Pancreas (tissue), 10 donors: ENCODE data around the gene KIF4A. TPM values are rescaled to one million over a fixed set of nuclear protein-coding genes. Genes with fewer than 3 reads are reported as not detected.
A peak's percentile ranks its signal among the peaks of the same experiment; 100 is the strongest.

Experiments
- ATAC-seq, 4 donors: fragments of 200-7000 bp; cut with Tn5 transposase; one replicate each; pipeline versions ENCODE4 v1.8.0 to v1.9.1; 2020; ENCODE audit warnings: mild to moderate bottlenecking in 4 of 4, moderate library complexity in 4 of 4
- DNase-seq, 6 donors: peaks; one replicate each; pipeline ENCODE4 v3.0.0-alpha.2; 2020
- FAIRE-seq: peaks from 2 replicates; lab custom pipeline; 2012; peaks lifted over from hg19 to GRCh38; lab: Jason Lieb, UNC
- H3K27ac ChIP-seq, 4 donors: fragments of 200-600 bp; sonication (generic); 1 replicate in 3 of 4; 2 replicates in 1 of 4; pipeline versions ENCODE4 v1.5.0 to v1.8.0; 2020
- H3K27me3 ChIP-seq, 4 donors: fragments of 200-600 bp; one replicate each; pipeline ENCODE4 v1.8.0; 2021
- H3K36me3 ChIP-seq, 3 donors: fragments of 200-600 bp; sonication (generic) in 1 of 3; one replicate each; pipeline versions ENCODE4 v1.5.0 to v1.8.0; 2020 to 2021
- H3K4me1 ChIP-seq, 3 donors: fragments of 200-600 bp; one replicate each; pipeline ENCODE4 v1.8.0; 2021
- H3K4me3 ChIP-seq, 4 donors: fragments of 200-600 bp; sonication (generic) in 2 of 4; one replicate each; pipeline versions ENCODE4 v1.5.0 to v1.8.0; 2020 to 2021
- H3K9me3 ChIP-seq, 4 donors: fragments of 200-600 bp; one replicate each; pipeline ENCODE4 v1.8.0; 2021
- WGBS, 2 donors: extraction: QIAGEN DNeasy Blood & Tissue Kit; methylation state at CpG; one replicate each; pipeline ENCODE4 v1.1.7; 2013; 5-methylcytosine and 5-hydroxymethylcytosine counted together
- intact Hi-C, 3 donors: fragments of 100-400 bp; cut with DNase I; formaldehyde crosslinking; loops; one replicate each; pipeline versions ENCODE4 v1.11.1 to v1.14.2; 2022
- polyA plus RNA-seq, 2 donors: library from polyadenylated mRNA; stranded (reverse); fragments of 200-250 nt; gene quantifications; one replicate each; pipeline ENCODE4 v1.2.3, GENCODE V29; 2013
- total RNA-seq, 6 donors: library from RNA; stranded (reverse); fragmentation: NEBNext Ultra II Directional in 4 of 6; extraction: Animal tissue kit (Norgen Biotek cat#: 25700) in 4 of 6; gene quantifications; one replicate each; pipeline versions ENCODE4 v1.2.1 to v1.2.4, GENCODE V29; 2021 to 2023
- TF ChIP-seq, protein P1 (sequence below), 4 donors: fragments of 200-600 bp; sonication (generic) in 3 of 4; IDR thresholded peaks; one replicate each; pipeline versions ENCODE4 v1.5.0 to v1.8.0; 2021; ENCODE audit warnings: antibody characterized with exemption in 4 of 4
- donor health status: healthy with polysubstance abuse.
- donor health status: DM: no; HTN: no; CAD: no; lungs with moderate emphysema.
- donor health status: DM: no; HTN: no; CAD: no.
- donor health status: control.
- donor health status: control.
- donor health status: Bipolar disorder and iron deficiency.
- donor health status: DM: yes; HTN: yes; CAD: no.
- donor health status: DM: no; HTN: no; CAD: no.
- donor health status: DM: no; HTN: no; CAD: no.
- donor health status: DM: yes; HTN: yes; CAD: no.

KIF4A gene
- total and polyA plus RNA-seq, 8 donors, result 0.04 to 0.72 (median 0.12) TPM; not detected in 1

DNA sequence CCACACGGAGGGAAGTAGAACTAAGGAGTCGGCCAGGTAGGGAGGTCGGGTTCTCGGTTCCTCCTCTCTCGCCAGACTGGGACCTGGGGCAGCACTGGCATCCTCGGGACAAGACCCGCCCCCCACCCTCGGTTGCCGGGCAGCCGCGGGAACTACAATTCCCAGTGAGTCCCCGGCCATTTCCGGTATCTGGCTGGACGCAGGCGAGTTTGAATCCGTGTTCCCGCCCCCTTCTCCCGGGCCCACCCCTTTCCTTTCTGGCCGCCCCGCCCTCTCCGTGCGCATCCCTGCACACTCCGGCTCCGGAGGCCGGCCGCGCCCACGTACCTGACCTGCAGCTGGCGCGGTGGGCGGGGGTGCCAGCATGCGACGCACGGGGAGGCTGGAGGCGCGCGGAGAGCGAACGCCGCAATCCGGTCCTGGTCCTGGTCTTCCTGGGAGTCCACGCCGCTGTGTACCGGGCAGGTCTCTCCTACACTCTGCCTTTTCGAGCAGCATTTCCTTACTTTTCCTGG, 144.5 kb downstream of the KIF4A start:
- FAIRE-seq, result no peak

DNA sequence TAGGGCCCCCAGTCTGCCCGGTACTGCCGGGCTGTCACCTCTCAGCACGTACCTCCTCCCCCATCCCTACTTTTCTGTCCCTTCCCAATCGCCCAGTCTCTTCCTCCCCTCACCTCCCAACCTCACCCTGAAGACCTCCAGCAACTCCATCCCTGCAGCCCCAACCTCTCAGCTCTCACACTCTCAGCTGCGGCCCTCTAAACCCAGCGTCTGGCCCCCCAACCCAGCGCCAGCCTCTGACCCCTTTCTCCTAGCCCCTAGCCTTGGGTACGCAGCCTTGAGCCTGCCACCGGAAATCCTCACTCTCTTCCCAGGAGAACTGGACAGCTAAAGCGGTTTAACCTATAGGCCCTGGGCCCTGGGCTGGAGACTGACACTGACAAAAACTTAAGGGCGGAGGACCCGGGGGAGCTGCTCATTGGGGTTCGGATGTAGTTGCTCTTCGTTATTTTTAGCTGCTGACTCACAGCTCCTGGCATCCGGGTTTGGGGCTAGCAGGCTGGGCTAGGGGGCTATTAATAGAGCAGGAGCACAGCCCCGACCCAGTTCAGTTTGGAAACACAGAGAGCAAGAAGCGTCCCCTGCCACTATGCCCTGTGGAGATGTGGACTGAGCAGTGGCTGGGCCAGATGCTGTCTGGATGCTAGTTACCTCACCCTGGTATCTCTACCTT, 145.1 kb downstream of the KIF4A start:
- intact Hi-C loops, result no loop called here
- Histone ChIP-seq H3K36me3 (no peaks in the 10 kb centered on the region), H3K27me3 (peaks cover 0 to 3% (median 0%) of the 10 kb centered on the region in 4 donors), H3K4me3 (peak overlapping the region; percentile 30 to 54 (median 39)), H3K4me1 (no peaks in the 10 kb centered on the region), H3K9me3 (no peaks in the 10 kb centered on the region), H3K27ac (no peak overlapping the region)
- TF ChIP-seq, protein P1, sequence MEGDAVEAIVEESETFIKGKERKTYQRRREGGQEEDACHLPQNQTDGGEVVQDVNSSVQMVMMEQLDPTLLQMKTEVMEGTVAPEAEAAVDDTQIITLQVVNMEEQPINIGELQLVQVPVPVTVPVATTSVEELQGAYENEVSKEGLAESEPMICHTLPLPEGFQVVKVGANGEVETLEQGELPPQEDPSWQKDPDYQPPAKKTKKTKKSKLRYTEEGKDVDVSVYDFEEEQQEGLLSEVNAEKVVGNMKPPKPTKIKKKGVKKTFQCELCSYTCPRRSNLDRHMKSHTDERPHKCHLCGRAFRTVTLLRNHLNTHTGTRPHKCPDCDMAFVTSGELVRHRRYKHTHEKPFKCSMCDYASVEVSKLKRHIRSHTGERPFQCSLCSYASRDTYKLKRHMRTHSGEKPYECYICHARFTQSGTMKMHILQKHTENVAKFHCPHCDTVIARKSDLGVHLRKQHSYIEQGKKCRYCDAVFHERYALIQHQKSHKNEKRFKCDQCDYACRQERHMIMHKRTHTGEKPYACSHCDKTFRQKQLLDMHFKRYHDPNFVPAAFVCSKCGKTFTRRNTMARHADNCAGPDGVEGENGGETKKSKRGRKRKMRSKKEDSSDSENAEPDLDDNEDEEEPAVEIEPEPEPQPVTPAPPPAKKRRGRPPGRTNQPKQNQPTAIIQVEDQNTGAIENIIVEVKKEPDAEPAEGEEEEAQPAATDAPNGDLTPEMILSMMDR (IDR thresholded peaks at IDR 0.05), result no peak
- ATAC-seq (no peak), DNase-seq (no peak), FAIRE-seq (no peak)
- WGBS, 2 donors, result 43 to 56% methylated on average over 17 of the region's 17 CpGs

More for the DNA sequence above, 144.5 kb downstream of the KIF4A start:
- TF ChIP-seq, protein P1 (IDR thresholded peaks at IDR 0.05), result no peak
- WGBS, 2 donors, result 0 to 35% methylated on average over 41 to 45 of the region's 45 CpGs
- DNase-seq (peak; percentile 81 to 91 (median 86)), ATAC-seq (peak; percentile 89 to 94 (median 93))
- Histone ChIP-seq H3K4me3 (peak overlapping the region; percentile 30 to 54 (median 39)), H3K27ac (peak overlapping the region; percentile 19 to 73 (median 49)), H3K4me1 (no peaks in the 10 kb centered on the region), H3K27me3 (peaks cover 0 to 3% (median 0%) of the 10 kb centered on the region in 4 donors), H3K9me3 (no peaks in the 10 kb centered on the region), H3K36me3 (no peaks in the 10 kb centered on the region)
- intact Hi-C loops, result no loop called here

DNA sequence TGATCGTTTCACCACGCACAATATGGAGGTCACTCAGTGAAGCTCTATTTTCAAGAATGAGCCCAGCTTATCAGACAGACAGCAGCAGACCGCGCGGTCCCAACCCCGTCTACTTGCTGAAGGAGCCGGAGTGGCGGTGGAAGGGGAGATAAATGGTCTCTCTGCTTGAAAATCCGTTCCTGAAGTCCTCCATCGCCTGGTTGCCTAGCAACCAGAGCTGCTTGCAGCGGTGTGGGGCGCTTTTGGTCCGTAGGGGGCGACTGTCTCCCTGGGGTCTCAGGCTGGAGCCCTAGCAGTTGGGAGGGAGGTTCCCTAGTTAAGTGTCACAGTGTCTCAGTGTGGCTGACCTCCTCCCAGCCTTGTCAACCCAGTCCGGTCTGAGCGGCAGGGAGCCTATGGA, 146.4 kb downstream of the KIF4A start:
- WGBS, 2 donors, result 30% methylated on average over 16 of the region's 16 CpGs
- no peak for FAIRE-seq
- Histone ChIP-seq H3K36me3 (no peaks in the 10 kb centered on the region), H3K4me1 (no peaks in the 10 kb centered on the region), H3K9me3 (no peaks in the 10 kb centered on the region), H3K4me3 (no peak overlapping the region), H3K27me3 (peaks cover 0 to 3% (median 0%) of the 10 kb centered on the region in 4 donors), H3K27ac (no peak overlapping the region)
- ATAC-seq, result no peak
- DNase-seq, result no peak
- intact Hi-C loops, result no loop called here
- TF ChIP-seq, protein P1 (IDR thresholded peaks at IDR 0.05), result no peak

DNA sequence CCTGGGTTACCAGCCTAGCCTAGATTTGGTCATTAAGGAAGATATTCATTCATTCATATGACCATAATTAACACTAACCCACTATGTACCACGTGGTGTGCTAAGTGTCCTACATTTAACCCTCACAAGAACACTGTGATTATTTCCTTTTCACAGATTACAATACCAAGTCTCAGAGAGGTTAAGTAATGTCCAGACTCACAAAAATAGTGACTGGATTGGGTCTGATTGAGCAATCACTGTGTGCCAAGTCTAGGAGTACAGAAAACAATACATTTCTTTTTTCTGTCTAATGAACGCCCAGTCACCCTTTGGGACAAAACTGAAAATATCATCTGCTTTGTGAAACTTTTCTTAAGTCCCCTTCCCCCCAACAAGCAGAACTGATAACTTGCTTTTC, 147.1 kb downstream of the KIF4A start:
- Histone ChIP-seq H3K27me3 (peaks cover 0 to 3% (median 0%) of the 10 kb centered on the region in 4 donors), H3K36me3 (no peaks in the 10 kb centered on the region), H3K27ac (no peak overlapping the region), H3K4me1 (no peaks in the 10 kb centered on the region), H3K4me3 (no peak overlapping the region), H3K9me3 (no peaks in the 10 kb centered on the region)
- intact Hi-C loops, result no loop called here
- FAIRE-seq, result no peak
- TF ChIP-seq, protein P1 (IDR thresholded peaks at IDR 0.05), result no peak
- no peak for DNase-seq
- 32 to 49% methylated on average over 2 of the region's 2 CpGs for WGBS, 2 donors
- ATAC-seq, result no peak
